ENCODE measurements around the gene MCM9.

DNA sequence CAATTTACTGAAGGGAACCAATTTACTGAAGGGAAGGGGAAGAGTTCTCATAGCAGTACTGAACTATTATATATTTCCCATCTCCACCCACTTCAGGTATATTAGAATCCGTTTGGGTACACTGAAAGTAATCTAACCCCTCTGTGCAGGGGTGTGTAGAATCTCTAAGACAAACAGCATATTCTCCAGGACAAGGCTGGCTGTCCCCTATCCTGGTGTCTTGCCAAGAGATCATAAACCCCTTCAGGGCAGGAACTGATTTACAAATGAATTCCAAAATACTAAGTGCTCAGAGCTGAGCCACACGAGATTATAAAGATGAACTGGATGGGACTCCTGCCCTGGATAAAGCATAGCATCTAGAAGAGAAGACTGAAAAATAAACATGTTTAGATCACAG is 31.8 kb downstream of the MCM9 start:
- TF ChIP-seq, protein P1, sequence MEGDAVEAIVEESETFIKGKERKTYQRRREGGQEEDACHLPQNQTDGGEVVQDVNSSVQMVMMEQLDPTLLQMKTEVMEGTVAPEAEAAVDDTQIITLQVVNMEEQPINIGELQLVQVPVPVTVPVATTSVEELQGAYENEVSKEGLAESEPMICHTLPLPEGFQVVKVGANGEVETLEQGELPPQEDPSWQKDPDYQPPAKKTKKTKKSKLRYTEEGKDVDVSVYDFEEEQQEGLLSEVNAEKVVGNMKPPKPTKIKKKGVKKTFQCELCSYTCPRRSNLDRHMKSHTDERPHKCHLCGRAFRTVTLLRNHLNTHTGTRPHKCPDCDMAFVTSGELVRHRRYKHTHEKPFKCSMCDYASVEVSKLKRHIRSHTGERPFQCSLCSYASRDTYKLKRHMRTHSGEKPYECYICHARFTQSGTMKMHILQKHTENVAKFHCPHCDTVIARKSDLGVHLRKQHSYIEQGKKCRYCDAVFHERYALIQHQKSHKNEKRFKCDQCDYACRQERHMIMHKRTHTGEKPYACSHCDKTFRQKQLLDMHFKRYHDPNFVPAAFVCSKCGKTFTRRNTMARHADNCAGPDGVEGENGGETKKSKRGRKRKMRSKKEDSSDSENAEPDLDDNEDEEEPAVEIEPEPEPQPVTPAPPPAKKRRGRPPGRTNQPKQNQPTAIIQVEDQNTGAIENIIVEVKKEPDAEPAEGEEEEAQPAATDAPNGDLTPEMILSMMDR (IDR thresholded peaks at IDR 0.05), result no peak
- TF ChIP-seq POLR2A (IDR thresholded peaks at IDR 0.05), result no peak

Measured in adrenal gland (tissue), 5 donors.